ENCODE measurements around the gene SEMA6B. TPM values are rescaled to one million over a fixed set of nuclear protein-coding genes. Genes with fewer than 3 reads are reported as not detected.

The SEMA6B gene
- total and polyA plus RNA-seq, 10 of the 15 experiments (the other 5 are each of a cell fraction or from before 2014, with no cell fraction given) = 0.13 TPM; not detected in 9

DNA sequence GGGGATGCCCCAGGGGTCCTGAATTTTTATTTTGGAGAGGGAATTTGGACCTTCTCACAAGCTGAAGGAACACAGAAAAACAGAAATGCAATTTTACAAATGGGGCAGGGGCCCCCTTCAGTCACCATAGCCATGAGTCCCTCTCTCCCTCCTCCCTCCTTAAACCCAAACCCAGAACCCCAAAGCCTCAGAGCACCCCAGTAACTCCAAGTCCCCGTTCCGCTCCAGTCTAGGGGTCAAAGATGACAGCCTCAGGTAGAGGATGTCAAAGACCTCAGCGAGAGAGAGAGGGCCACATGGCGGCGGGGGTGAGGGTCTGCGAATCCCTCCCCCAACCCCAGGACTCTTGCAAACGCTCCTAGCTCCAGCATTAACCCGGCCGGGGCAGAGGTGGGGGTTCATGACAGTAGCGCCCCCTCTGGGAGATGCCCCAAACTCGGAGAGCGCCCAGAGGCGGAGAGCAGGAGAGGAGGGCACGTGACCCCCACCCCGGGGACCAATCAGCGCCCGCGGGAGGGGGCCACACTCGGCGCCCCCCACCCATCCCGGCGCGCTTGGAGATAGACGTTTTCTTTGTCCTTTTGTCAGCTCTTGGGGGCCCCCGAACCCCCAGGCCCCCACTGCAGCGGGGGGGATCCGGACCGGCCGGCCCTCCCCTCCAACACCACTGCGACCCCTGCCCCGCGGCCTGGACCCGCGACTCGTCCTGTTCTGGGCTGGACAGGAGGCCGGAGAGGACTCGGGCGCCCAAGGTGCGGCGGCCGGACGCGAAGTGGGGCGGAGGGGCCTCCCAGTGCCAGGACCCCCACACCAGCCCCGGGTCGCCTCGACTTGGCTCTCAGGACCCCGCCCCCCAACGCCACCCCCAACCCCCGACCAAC lies 20.8 kb upstream of the SEMA6B start:
- BruUV-seq (replicated peaks) = no TSS peak
- H3K4me2 ChIP-seq (ENCODE audit: control insufficient read depth, insufficient read depth) = no peak overlapping the region
- POLR2A ChIA-PET = interaction anchor here (1.0 kb wide), 1 partner anchor 17 kb away, joined by 3 read pairs; no protein-coding TSS in a partner anchor
- 10% methylated on average over 31 of the region's 50 CpGs for WGBS (ENCODE audit: insufficient coverage, insufficient replicate concordance, low lambda C conversion rate, missing lambda C conversion rate)
- SMC1A ChIA-PET (ENCODE audit: uncharacterized antibody, unreplicated experiment) = no interaction called here
- H3K27ac ChIP-seq (ENCODE audit: control insufficient read depth, insufficient read depth) = no peak overlapping the region
- H3K36me3 ChIP-seq (ENCODE audit: control insufficient read depth in 2 of 2, insufficient read depth in 2 of 2, low read length in 1 of 2) = no peaks in the 10 kb centered on the region
- no peaks in the 10 kb centered on the region for H4K20me1 ChIP-seq (ENCODE audit: control insufficient read depth, insufficient read depth)
- no peaks in the 10 kb centered on the region for H3K4me1 ChIP-seq (ENCODE audit: control insufficient read depth, insufficient read depth, low read length)
- no peak overlapping the region for H2AFZ ChIP-seq (ENCODE audit: control insufficient read depth, low read depth, low read length)
- TF ChIP-seq, protein P1, sequence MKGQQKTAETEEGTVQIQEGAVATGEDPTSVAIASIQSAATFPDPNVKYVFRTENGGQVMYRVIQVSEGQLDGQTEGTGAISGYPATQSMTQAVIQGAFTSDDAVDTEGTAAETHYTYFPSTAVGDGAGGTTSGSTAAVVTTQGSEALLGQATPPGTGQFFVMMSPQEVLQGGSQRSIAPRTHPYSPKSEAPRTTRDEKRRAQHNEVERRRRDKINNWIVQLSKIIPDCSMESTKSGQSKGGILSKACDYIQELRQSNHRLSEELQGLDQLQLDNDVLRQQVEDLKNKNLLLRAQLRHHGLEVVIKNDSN (IDR thresholded peaks at IDR 0.05; ENCODE audit: borderline replicate concordance, extremely low read length, insufficient read depth, low read depth, low read length) = peak; percentile 24
- no peak for TF ChIP-seq CBX5 (IDR thresholded peaks at IDR 0.05; ENCODE audit: low read depth)
- CTCF ChIA-PET = interaction anchor here (1.5 kb wide), 1 partner anchor 57 kb away, joined by 5 read pairs; no protein-coding TSS in a partner anchor
- DNase-seq (ENCODE audit: low read depth, low spot score) (no peak), ATAC-seq (no peak), FAIRE-seq (no peak)
- in situ Hi-C loops (cut with MboI) = no loop called here
- H3K9me3 ChIP-seq (replicated peaks; ENCODE audit: control insufficient read depth, insufficient read depth, low read length) = no peaks in the 10 kb centered on the region
- peaks cover 6 to 8% of the 10 kb centered on the region in 2 experiments for H3K27me3 ChIP-seq (replicated peaks in 1 of 2; ENCODE audit: control insufficient read depth in 2 of 2, insufficient read depth in 2 of 2, low read length in 1 of 2)
- H3K4me3 ChIP-seq = no peak overlapping the region
- RAD21 ChIA-PET (ENCODE audit: unreplicated experiment) = interaction anchor here (0.7 kb wide), 1 partner anchor 54 kb away, joined by 4 read pairs; no protein-coding TSS in a partner anchor
- H3K79me2 ChIP-seq (ENCODE audit: control insufficient read depth, insufficient read depth, low read length) = no peaks in the 10 kb centered on the region
- intact Hi-C loops (cut with micrococcal nuclease; ENCODE audit: unreplicated experiment) = no loop called here
- no peak overlapping the region for H3K9ac ChIP-seq (ENCODE audit: control insufficient read depth, insufficient read depth, low read length)

DNA sequence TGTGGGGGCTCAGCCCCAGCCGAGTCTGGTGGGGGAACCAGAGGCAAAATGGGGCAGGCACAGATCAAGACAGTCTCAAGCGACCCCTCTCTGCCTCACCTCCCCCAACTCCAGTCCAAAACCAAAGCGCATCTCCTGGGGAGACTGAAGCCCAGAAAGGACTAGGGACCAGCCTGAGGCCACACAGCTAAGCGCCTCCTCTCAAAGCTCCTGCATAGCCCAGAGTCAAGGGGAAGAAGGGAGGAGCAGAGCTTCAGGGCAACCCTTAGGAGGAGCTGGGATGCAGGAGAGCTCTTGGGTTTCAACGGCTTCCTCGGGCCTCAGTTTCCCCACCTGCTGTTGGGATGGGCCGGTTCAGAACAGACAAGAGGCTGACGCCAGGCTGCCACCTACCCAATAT lies 19.9 kb upstream of the SEMA6B start:
- RAD21 ChIA-PET (ENCODE audit: unreplicated experiment) = no interaction called here
- Histone ChIP-seq H3K4me1 (ENCODE audit: control insufficient read depth, insufficient read depth, low read length) (no peaks in the 10 kb centered on the region), H3K79me2 (ENCODE audit: control insufficient read depth, insufficient read depth, low read length) (no peaks in the 10 kb centered on the region), H3K4me3 (no peak overlapping the region), H3K36me3 (ENCODE audit: control insufficient read depth in 2 of 2, insufficient read depth in 2 of 2, low read length in 1 of 2) (no peaks in the 10 kb centered on the region), H3K27ac (ENCODE audit: control insufficient read depth, insufficient read depth) (no peak overlapping the region), H3K4me2 (ENCODE audit: control insufficient read depth, insufficient read depth) (no peak overlapping the region), H3K9me3 (replicated peaks; ENCODE audit: control insufficient read depth, insufficient read depth, low read length) (no peaks in the 10 kb centered on the region), H4K20me1 (ENCODE audit: control insufficient read depth, insufficient read depth) (no peaks in the 10 kb centered on the region), H2AFZ (ENCODE audit: control insufficient read depth, low read depth, low read length) (no peak overlapping the region), H3K9ac (ENCODE audit: control insufficient read depth, insufficient read depth, low read length) (no peak overlapping the region), H3K27me3 (replicated peaks in 1 of 2; ENCODE audit: control insufficient read depth in 2 of 2, insufficient read depth in 2 of 2, low read length in 1 of 2) (peaks cover 6 to 7% of the 10 kb centered on the region in 2 experiments)
- CTCF ChIA-PET = interaction anchor here (1.5 kb wide), 1 partner anchor 57 kb away, joined by 5 read pairs; no protein-coding TSS in a partner anchor
- POLR2A ChIA-PET = interaction anchor here (1.0 kb wide), 1 partner anchor 18 kb away, joined by 3 read pairs; no protein-coding TSS in a partner anchor
- TF ChIP-seq FOXK2 (IDR thresholded peaks at IDR 0.05) (no peak), RAD51 (IDR thresholded peaks at IDR 0.05) (no peak), TCF3 (IDR thresholded peaks at IDR 0.05; ENCODE audit: borderline replicate concordance, insufficient read depth, low read depth, low read length) (no peak), STAT1 (conservative IDR thresholded peaks at IDR 0.05) (no peak), MYB (IDR thresholded peaks at IDR 0.05; ENCODE audit: borderline replicate concordance, low read depth, low read length) (no peak)
- no peak for ATAC-seq
- 35% methylated on average over 8 of the region's 8 CpGs for WGBS (ENCODE audit: insufficient coverage, insufficient replicate concordance, low lambda C conversion rate, missing lambda C conversion rate)
- SMC1A ChIA-PET (ENCODE audit: uncharacterized antibody, unreplicated experiment) = interaction anchor here (0.8 kb wide), 1 partner anchor 11 kb away, joined by 3 read pairs; no protein-coding TSS in a partner anchor
- no TSS peak for BruUV-seq (replicated peaks)
- no peak for DNase-seq (ENCODE audit: low read depth, low spot score)
- in situ Hi-C loops (cut with MboI) (loop anchor here (5.0 kb wide), 1 partner anchor 58 kb away; the partner anchor contains the start of gene TNFAIP8L1), intact Hi-C loops (cut with micrococcal nuclease; ENCODE audit: unreplicated experiment) (no loop called here)
- FAIRE-seq = no peak

Measured in GM12878 (cell line).